Fibroblast of villous mesenchyme (primary cell): ENCODE measurements around the gene SEMA4C. TPM values are rescaled to one million over a fixed set of nuclear protein-coding genes. Genes with fewer than 3 reads are reported as not detected.

Experiments used
- DNase-seq: peaks from one replicate; pipeline ENCODE4 v3.0.0-alpha.2; 2010; ENCODE audit warnings: low read depth
- H3K4me3 ChIP-seq: 2 replicates; pipeline ENCODE4 v1.5.1; 2011; ENCODE audit warnings: low read depth, mild to moderate bottlenecking, low read length
- total RNA-seq: library from RNA; depleted of rRNA; stranded (reverse); fragments of >200 nt; gene quantifications from 2 replicates; pipeline ENCODE4 v1.2.3, GENCODE V29; 2012
- TF ChIP-seq, protein P1 (sequence below): IDR thresholded peaks from 2 replicates; pipeline ENCODE4 v1.5.1; 2012; ENCODE audit warnings: low read depth, mild to moderate bottlenecking, low read length; ENCODE audit not compliant: insufficient read depth

Gene SEMA4C
- total RNA-seq, 1 donor, result 16.4 TPM

DNA sequence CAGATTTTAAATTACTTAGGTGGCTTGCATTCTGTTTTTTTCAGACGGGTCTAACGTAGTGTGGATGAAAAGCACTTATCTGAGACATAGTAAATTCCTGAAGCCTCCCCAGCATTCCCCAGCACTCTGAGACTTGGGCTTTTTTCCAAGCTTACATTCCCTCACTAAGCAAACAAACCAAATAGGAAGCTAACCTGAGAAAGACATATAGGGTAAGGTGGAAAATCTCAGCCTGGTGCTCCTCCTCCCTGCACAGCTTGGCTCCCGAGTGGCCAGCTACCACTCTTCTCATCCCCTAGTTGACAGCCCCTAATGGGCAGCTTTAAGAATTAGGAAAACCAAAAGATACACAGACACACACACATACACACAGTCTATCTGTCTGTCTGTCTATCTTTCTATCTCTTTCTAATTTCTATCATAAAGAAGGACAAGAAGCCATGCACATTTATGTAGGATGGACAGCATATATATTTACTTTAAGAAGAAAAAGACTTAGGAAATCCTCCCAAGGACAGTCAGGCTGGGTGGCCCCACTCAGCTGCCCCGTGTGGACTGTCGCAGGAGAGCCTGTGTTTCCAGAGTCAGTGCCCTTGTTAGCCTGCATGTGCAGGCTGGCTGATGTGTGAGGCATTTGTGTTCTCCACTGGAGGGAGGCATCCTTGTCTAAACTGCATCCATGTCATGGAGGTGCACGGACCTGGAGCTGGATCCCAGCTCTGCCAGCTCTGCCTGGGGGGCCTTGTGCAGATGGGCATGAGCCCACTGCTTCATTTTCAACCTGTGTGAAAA, 45.6 kb downstream of the SEMA4C start:
- TF ChIP-seq, protein P1, sequence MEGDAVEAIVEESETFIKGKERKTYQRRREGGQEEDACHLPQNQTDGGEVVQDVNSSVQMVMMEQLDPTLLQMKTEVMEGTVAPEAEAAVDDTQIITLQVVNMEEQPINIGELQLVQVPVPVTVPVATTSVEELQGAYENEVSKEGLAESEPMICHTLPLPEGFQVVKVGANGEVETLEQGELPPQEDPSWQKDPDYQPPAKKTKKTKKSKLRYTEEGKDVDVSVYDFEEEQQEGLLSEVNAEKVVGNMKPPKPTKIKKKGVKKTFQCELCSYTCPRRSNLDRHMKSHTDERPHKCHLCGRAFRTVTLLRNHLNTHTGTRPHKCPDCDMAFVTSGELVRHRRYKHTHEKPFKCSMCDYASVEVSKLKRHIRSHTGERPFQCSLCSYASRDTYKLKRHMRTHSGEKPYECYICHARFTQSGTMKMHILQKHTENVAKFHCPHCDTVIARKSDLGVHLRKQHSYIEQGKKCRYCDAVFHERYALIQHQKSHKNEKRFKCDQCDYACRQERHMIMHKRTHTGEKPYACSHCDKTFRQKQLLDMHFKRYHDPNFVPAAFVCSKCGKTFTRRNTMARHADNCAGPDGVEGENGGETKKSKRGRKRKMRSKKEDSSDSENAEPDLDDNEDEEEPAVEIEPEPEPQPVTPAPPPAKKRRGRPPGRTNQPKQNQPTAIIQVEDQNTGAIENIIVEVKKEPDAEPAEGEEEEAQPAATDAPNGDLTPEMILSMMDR, result no peak
- peak; percentile 68 for DNase-seq
- no peak overlapping the region for H3K4me3 ChIP-seq

DNA sequence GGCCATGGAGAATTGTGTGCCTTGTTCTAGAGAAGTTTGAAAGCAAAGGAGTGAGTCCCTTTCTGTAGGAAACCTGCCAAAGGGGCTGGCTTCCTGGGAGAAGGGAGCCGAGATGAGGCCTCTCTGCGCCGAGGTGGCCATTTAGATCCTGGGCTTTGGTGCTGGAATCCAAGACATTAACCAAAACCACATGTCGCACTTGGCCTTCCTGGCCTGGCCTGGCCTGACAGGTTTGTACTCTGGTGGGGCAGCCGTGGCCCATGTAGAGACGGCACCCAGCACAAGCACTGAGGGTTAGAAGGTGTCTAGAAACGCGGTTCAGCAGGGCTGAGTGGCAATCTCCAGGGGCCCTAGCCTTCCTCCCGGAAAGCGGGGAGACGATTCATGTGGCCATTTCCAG, 46.7 kb downstream of the SEMA4C start:
- DNase-seq, result peak; percentile 16
- TF ChIP-seq, protein P1, result no peak
- no peak overlapping the region for H3K4me3 ChIP-seq

DNA sequence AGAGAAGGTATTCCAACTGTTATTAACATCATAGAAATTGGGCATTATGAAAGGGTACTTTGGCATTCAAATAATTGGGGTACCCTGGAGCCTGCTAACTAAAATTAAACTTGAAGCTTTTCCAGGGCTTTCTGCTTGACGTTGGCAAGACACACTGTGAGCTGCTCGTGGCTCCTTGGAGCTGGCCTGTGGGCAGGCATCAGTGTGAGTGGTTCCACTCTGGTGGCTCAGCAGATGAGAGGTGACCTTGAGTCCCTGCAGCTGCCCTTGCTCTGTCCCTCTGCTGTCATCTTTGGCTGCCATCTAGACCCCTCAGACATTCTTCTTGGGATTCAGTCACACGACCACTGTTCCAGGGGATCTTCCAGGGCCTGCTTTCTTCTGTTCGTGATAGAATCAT, 47.1 kb downstream of the SEMA4C start:
- no peak for DNase-seq
- TF ChIP-seq, protein P1, result no peak

DNA sequence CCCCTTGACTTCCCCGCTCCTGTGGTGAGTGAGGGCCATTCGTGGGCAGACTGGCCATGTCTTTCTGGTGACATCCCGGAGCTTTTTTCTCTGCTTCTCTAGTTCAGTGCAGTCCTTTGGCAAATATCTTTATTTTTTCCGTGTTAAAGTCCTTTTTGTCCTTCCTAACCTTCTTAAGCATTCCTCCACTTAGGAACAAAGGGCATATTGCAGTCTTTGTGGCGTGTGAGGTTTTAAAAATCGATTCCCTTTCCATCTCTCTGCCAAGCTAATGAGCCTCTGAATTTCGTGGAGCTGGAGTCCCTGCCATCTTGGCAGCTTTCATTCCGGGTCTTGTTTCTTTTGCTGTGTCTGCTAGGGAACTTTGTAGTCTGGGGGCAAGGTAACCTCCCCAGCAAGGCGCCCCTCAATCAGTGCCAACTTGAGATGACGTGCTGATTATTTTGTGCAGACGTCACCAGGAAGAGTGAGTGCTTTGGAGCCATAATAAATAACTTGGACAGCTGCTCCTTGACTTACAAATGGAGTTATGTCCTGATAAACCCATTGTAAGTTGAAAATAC, 48.7 kb downstream of the SEMA4C start:
- no peak for DNase-seq
- TF ChIP-seq, protein P1, result no peak
- no peak overlapping the region for H3K4me3 ChIP-seq

More for the DNA sequence above, 47.1 kb downstream of the SEMA4C start:
- H3K4me3 ChIP-seq, result no peak overlapping the region

DNA sequence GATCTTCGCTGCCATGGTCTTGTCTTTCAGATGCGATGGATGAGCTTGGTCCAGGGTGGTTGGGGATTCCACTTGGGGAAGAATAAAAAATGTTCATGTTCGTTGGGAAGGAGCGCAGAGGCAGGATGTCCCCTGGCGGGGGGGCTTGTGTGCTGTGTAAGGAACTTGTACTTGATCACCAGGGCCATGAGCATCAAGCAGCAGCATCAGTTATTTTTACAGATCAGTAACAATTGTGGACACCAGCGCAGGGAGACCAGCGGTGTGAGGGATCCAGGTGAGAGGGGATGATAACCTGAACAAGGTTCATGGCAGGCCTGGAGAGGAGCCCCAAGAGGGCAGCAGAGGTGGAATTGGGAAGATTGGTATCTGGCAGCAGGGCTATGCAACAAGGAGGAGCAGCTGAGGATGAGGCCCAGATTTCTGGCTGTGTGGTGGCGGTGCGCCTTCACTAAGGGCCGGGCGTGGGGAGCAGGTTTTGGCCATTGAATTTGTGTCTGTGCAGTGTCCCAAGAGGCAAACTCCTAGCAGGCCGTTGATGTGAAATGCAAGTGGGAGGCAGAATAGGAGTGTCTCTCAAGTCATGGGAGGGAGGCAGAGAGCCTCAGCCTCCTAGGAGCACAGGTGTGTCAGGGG, 49.9 kb downstream of the SEMA4C start:
- H3K4me3 ChIP-seq, result no peak overlapping the region
- TF ChIP-seq, protein P1, result no peak
- DNase-seq, result no peak

DNA sequence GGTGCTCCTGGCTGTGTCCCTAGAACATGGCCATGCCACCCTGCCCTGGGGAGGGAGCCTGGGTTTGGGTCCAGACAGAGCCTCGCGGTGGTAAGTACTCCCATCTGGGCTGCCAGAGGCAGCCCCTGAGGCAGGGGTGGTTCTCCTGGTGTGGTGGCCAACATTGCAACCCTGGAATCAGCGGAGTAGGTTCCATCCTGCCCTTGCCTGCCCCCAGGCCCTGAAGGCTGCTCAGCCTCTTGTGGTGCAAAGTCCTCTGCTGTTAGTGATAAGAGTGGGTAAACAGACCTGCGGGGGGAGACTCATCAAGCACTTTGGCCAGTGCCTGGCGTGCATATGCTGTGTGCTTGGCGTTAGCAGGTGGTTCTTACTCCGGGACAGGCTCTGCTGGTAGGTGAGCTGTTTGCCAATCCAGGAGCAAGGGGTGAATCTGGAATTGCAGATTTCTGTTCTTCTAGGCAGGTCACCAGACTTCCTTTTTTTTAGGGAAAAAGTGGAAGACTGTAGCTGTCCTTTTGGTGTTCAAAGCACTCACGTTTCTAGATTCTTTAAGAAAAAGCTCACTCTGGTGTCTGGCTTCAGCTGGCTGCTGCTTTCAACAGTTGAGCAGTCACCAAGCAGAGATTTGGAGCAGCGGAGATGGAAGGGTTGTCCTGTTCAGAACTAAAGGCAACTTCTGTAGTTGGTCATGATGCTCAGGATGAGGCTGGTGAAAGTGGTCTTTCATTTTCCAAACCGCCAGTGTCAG, 50.6 kb downstream of the SEMA4C start:
- TF ChIP-seq, protein P1, result no peak
- DNase-seq, result no peak
- no peak overlapping the region for H3K4me3 ChIP-seq
